ENCODE results near the gene ATP9A.

The ATP9A gene

GRCh38 chr20:51752343-51752951, 15.7 kb downstream of the ATP9A start:
- Histone ChIP-seq H3K9me3 (ENCODE audit: low read length) (no peaks in the 10 kb centered on the region), H3K27me3 (ENCODE audit: insufficient read depth, low read length) (no peaks in the 10 kb centered on the region), H3K4me2 (ENCODE audit: low read length) (no peak overlapping the region), H3K4me3 (ENCODE audit: low read depth, low read length, poor library complexity, severe bottlenecking) (no peak overlapping the region), H3F3A (ENCODE audit: insufficient read depth, low read length) (no peaks in the 10 kb centered on the region), H3K4me1 (ENCODE audit: insufficient read depth, low read length, severe bottlenecking) (no peaks in the 10 kb centered on the region), H3K27ac (ENCODE audit: low read depth, low read length, poor library complexity, severe bottlenecking) (no peak overlapping the region), H4K20me1 (ENCODE audit: insufficient read depth, low read length) (no peaks in the 10 kb centered on the region), H2AFZ (ENCODE audit: low read length) (no peak overlapping the region), H3K36me3 (ENCODE audit: insufficient read depth, low read length) (no peaks in the 10 kb centered on the region), H3K9me2 (ENCODE audit: low read depth, low read length) (no peaks in the 10 kb centered on the region), H3K9ac (ENCODE audit: low read length) (no peak overlapping the region), H3K79me2 (ENCODE audit: insufficient read depth, low read length) (no peaks in the 10 kb centered on the region)
- TF ChIP-seq, protein P1, sequence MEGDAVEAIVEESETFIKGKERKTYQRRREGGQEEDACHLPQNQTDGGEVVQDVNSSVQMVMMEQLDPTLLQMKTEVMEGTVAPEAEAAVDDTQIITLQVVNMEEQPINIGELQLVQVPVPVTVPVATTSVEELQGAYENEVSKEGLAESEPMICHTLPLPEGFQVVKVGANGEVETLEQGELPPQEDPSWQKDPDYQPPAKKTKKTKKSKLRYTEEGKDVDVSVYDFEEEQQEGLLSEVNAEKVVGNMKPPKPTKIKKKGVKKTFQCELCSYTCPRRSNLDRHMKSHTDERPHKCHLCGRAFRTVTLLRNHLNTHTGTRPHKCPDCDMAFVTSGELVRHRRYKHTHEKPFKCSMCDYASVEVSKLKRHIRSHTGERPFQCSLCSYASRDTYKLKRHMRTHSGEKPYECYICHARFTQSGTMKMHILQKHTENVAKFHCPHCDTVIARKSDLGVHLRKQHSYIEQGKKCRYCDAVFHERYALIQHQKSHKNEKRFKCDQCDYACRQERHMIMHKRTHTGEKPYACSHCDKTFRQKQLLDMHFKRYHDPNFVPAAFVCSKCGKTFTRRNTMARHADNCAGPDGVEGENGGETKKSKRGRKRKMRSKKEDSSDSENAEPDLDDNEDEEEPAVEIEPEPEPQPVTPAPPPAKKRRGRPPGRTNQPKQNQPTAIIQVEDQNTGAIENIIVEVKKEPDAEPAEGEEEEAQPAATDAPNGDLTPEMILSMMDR (IDR thresholded peaks at IDR 0.05; ENCODE audit: low read length), result no peak
- TF ChIP-seq EZH2 (IDR thresholded peaks at IDR 0.05; ENCODE audit: borderline replicate concordance, low read length), result no peak

GRCh38 chr20:51750770-51751388, 17.3 kb downstream of the ATP9A start:
- Histone ChIP-seq H3K9me3 (ENCODE audit: low read length) (no peaks in the 10 kb centered on the region), H3K4me2 (ENCODE audit: low read length) (no peak overlapping the region), H3K4me1 (ENCODE audit: insufficient read depth, low read length, severe bottlenecking) (no peaks in the 10 kb centered on the region), H4K20me1 (ENCODE audit: insufficient read depth, low read length) (no peaks in the 10 kb centered on the region), H3K9me2 (ENCODE audit: low read depth, low read length) (no peaks in the 10 kb centered on the region), H3K36me3 (ENCODE audit: insufficient read depth, low read length) (no peaks in the 10 kb centered on the region), H2AFZ (ENCODE audit: low read length) (no peak overlapping the region), H3K27ac (ENCODE audit: low read depth, low read length, poor library complexity, severe bottlenecking) (no peak overlapping the region), H3K27me3 (ENCODE audit: insufficient read depth, low read length) (no peaks in the 10 kb centered on the region), H3K4me3 (ENCODE audit: low read depth, low read length, poor library complexity, severe bottlenecking) (no peak overlapping the region), H3K79me2 (ENCODE audit: insufficient read depth, low read length) (no peaks in the 10 kb centered on the region), H3K9ac (ENCODE audit: low read length) (no peak overlapping the region), H3F3A (ENCODE audit: insufficient read depth, low read length) (no peaks in the 10 kb centered on the region)
- no peak for TF ChIP-seq EZH2 (IDR thresholded peaks at IDR 0.05; ENCODE audit: borderline replicate concordance, low read length)
- TF ChIP-seq, protein P1 (IDR thresholded peaks at IDR 0.05; ENCODE audit: low read length), result no peak

DNA sequence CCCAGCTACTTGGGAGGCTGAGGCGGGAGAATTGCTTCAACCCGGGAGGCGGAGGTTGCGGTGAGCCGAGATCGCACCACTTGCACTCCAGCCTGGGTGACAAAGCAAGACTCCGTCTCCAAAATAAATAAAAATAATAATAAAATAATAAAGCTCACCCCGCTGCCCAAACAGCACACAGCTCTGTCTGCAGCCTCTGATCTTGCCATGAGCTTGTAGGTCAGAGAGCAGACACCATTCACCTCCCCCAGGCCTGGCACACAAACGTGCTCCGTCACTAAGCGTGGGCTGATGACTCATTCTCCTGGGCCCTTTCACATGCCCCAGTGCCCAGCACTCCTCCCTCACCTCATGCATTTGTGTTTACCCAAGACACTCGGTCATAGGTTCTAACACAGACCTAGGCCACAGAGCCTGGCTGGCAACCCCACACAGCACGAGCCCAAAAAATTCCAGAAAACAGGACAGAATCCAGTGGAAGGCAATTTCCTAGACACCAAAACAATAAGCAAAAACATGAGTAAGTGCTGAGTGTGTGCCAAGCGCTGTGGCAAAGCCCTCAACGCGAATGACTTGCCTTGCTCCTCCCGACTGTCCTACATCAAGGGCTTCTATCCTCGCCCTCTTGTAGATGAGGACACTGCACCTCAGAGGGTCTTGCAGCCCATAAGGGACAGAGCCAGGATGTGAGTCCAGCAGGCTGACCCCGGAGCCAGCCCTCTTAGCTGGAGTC, 18.0 kb downstream of the ATP9A start:
- TF ChIP-seq, protein P1 (IDR thresholded peaks at IDR 0.05; ENCODE audit: low read length), result no peak
- H3K79me2 ChIP-seq (ENCODE audit: insufficient read depth, low read length), result no peaks in the 10 kb centered on the region
- no peaks in the 10 kb centered on the region for H3K36me3 ChIP-seq (ENCODE audit: insufficient read depth, low read length)
- no peak overlapping the region for H3K4me3 ChIP-seq (ENCODE audit: low read depth, low read length, poor library complexity, severe bottlenecking)
- no peaks in the 10 kb centered on the region for H3K4me1 ChIP-seq (ENCODE audit: insufficient read depth, low read length, severe bottlenecking)
- H3K27ac ChIP-seq (ENCODE audit: low read depth, low read length, poor library complexity, severe bottlenecking), result no peak overlapping the region
- no peak overlapping the region for H2AFZ ChIP-seq (ENCODE audit: low read length)
- no peaks in the 10 kb centered on the region for H3K9me2 ChIP-seq (ENCODE audit: low read depth, low read length)
- no peaks in the 10 kb centered on the region for H4K20me1 ChIP-seq (ENCODE audit: insufficient read depth, low read length)
- no peak overlapping the region for H3K4me2 ChIP-seq (ENCODE audit: low read length)
- H3K27me3 ChIP-seq (ENCODE audit: insufficient read depth, low read length), result no peaks in the 10 kb centered on the region
- no peaks in the 10 kb centered on the region for H3K9me3 ChIP-seq (ENCODE audit: low read length)
- H3K9ac ChIP-seq (ENCODE audit: low read length), result no peak overlapping the region
- H3F3A ChIP-seq (ENCODE audit: insufficient read depth, low read length), result no peaks in the 10 kb centered on the region
